ENCODE results near the gene PPP1R13B.

GRCh38 chr14:103727313-103727980 lies 119.9 kb downstream of the PPP1R13B start:
- no peak for TF ChIP-seq POLR2A (IDR thresholded peaks at IDR 0.05)
- TF ChIP-seq CTCF (IDR thresholded peaks at IDR 0.05): no peak
